DOHH2 (cell line): Measurements from ENCODE around the gene SLC22A4.
A peak's percentile ranks its signal among the peaks of the same experiment; 100 is the strongest.

Experiments
- CTCF ChIP-seq: fragments of 200-600 bp; sonication (generic); IDR thresholded peaks from one replicate; pipeline ENCODE4 v1.5.1; 2014; ENCODE audit warnings: antibody characterized with exemption, mild to moderate bottlenecking, low read depth, low read length; ENCODE audit not compliant: poor library complexity, severe bottlenecking
- EZH2phosphoT487 ChIP-seq: fragments of 200-600 bp; sonication (generic); IDR thresholded peaks from 2 replicates; pipeline ENCODE4 v1.6.1; 2017; ENCODE audit warnings: borderline replicate concordance, mild to moderate bottlenecking, antibody characterized with exemption, low read length, moderate library complexity, mixed read lengths

GRCh38 chr5:132369474-132370180, 75.4 kb downstream of the SLC22A4 start, which contains the start of gene SLC22A5:
- TF ChIP-seq CTCF (no peak), EZH2phosphoT487 (0 out of 2 replicates have a peak, but pooled peaks have one; percentile 74)
